Activated CD4-positive, CD25-positive, alpha-beta regulatory T cell treated with anti-CD3 and anti-CD28 coated beads, Interleukin-2, amount 50 U/mL, for 16 hours (primary cell): ENCODE data around the gene PARVB.

Experiments
- DNase-seq: peaks from one replicate; pipeline ENCODE4 v3.0.0-alpha.2; 2020; ENCODE audit warnings: low read depth, low spot score

PARVB gene

GRCh38 chr22:44089717-44090570, 65.8 kb downstream of the PARVB start:
- DNase-seq: no peak

GRCh38 chr22:44090571-44090905, 66.4 kb downstream of the PARVB start:
- DNase-seq: no peak

GRCh38 chr22:44091021-44091721, 67.1 kb downstream of the PARVB start:
- DNase-seq: no peak

- DNase-seq: no peak
These were observed 67.6 kb downstream of the PARVB start for GRCh38 chr22:44091751-44092150.

- DNase-seq: no peak
These were observed 68.6 kb downstream of the PARVB start for GRCh38 chr22:44092636-44093220.

GRCh38 chr22:44093791-44094190, 69.7 kb downstream of the PARVB start:
- no peak for DNase-seq

GRCh38 chr22:44094751-44095302, 70.7 kb downstream of the PARVB start:
- DNase-seq: no peak

GRCh38 chr22:44096736-44097135, 72.6 kb downstream of the PARVB start:
- no peak for DNase-seq

- DNase-seq: no peak
These were observed 73.3 kb downstream of the PARVB start for GRCh38 chr22:44097263-44098020.

- no peak for DNase-seq
These were observed 74.1 kb downstream of the PARVB start for GRCh38 chr22:44098021-44098739.

- no peak for DNase-seq
These were observed 74.9 kb downstream of the PARVB start for GRCh38 chr22:44098966-44099530.

- DNase-seq: no peak
These were observed 75.6 kb downstream of the PARVB start for GRCh38 chr22:44099696-44100095.

GRCh38 chr22:44100411-44100810, 76.3 kb downstream of the PARVB start:
- no peak for DNase-seq

- no peak for DNase-seq
These were observed 78.0 kb downstream of the PARVB start for GRCh38 chr22:44102121-44102520.

GRCh38 chr22:44102856-44103255, 78.8 kb downstream of the PARVB start:
- no peak for DNase-seq

- no peak for DNase-seq
These were observed 79.8 kb downstream of the PARVB start for GRCh38 chr22:44103735-44104480.

- DNase-seq: no peak
These were observed 83.2 kb downstream of the PARVB start for GRCh38 chr22:44107340-44107739.

GRCh38 chr22:44108076-44108475, 84.0 kb downstream of the PARVB start:
- DNase-seq: no peak

- DNase-seq: no peak
These were observed 84.8 kb downstream of the PARVB start for GRCh38 chr22:44108806-44109385.

- DNase-seq: no peak
These were observed 85.3 kb downstream of the PARVB start for GRCh38 chr22:44109416-44109815.
